Sciatic nerve (tissue), 2 donors: ENCODE measurements around the gene PLEKHF1. TPM values are rescaled to one million over a fixed set of nuclear protein-coding genes. Genes with fewer than 3 reads are reported as not detected.
A peak's percentile ranks its signal among the peaks of the same experiment; 100 is the strongest.

Source experiments
- ATAC-seq: fragments of 200-7000 bp; cut with Tn5 transposase; one replicate; pipeline ENCODE4 v1.9.1; 2020; ENCODE audit warnings: mild to moderate bottlenecking, moderate library complexity
- DNase-seq: peaks from one replicate; pipeline ENCODE4 v3.0.0-alpha.2; 2020; ENCODE audit warnings: low spot score
- intact Hi-C: fragments of 100-400 bp; cut with DNase I; formaldehyde crosslinking; loops from one replicate; pipeline ENCODE4 v1.14.2; 2022
- total RNA-seq: library from RNA; stranded (reverse); fragmentation: NEBNext Ultra II Directional; extraction: Animal tissue kit (Norgen Biotek cat#: 25700); gene quantifications from one replicate; pipeline ENCODE4 v1.2.1, GENCODE V29; 2021
- donor health status: DM: no; HTN: no; CAD: no.
- donor health status: DM: no; HTN: no; CAD: no.

Gene PLEKHF1
- total RNA-seq, 1 donor from 2014 or later: 30.4 TPM

- DNase-seq (no peak), ATAC-seq (no peak)
- intact Hi-C loops: no loop called here
Measured at GRCh38 chr19:29712744-29713516, 47.7 kb downstream of the PLEKHF1 start.

DNA sequence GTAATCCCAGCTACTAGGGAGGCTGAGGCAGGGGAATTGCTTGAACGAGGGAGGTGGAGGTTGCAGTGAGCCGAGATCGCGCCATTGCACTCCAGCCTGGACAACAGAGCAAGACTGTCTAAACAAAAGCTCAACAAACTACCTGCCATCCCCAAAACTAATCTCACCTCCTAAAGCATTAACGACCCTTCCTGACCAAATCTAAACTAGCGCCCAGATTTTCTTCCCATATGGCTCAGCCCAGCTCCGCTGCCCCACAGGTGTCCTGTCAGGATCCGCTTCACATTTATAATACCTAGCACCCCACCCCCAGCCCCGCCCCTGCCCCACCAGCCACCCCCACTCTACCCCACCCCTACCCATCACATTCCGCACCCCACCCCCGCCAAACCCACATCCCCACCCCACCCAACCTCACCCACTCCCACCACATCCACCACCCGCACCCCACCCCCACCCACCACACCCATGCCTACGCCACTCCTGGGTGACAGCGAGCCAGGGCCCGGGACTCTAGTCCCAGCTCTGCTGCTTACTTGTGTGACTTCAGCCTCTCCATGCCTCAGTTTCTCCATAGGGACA, 49.2 kb downstream of the PLEKHF1 start:
- DNase-seq (no peak), ATAC-seq (no peak)
- intact Hi-C loops: no loop called here

- intact Hi-C loops: no loop called here
- ATAC-seq: peak; percentile 81
- peak; percentile 77 for DNase-seq
Measured at GRCh38 chr19:29714953-29715700, 49.9 kb downstream of the PLEKHF1 start, which contains the start of gene C19orf12. Gene C19orf12, minus strand, starts transcription at chr19:29715261. Its CDS starts 6,848 bp downstream, at chr19:29708413.

- DNase-seq (no peak), ATAC-seq (peak; percentile 36)
- intact Hi-C loops: loop anchor here (1.0 kb wide), 1 partner anchor 108 kb away; no protein-coding TSS in a partner anchor
Measured at GRCh38 chr19:29715701-29716581, 50.7 kb downstream of the PLEKHF1 start.

DNA sequence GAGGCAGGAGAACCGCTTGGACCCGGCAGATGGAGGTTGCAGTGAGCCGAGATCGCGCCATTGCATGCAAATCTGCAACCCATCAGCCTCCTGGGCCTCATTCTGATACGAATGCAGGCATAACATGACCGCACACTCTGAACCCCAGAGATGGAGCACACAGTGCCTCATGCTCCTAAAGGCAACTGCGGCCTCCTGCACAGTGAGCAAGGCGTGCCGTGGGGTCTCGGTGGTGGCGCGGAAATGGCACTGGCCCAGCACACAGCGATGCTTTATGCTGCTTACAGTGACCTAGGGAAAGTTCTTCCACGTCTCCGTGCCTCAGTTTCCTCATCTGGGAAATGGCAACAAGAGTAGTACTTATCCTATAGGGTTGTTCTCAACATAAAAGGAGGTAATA, 51.8 kb downstream of the PLEKHF1 start:
- intact Hi-C loops: no loop called here
- DNase-seq (no peak), ATAC-seq (no peak)

- DNase-seq (no peak), ATAC-seq (peak; percentile 30)
- intact Hi-C loops: no loop called here
Measured at GRCh38 chr19:29724102-29724641, 58.9 kb downstream of the PLEKHF1 start.

- DNase-seq (no peak), ATAC-seq (no peak)
- intact Hi-C loops: no loop called here
Measured at GRCh38 chr19:29724746-29725145, 59.5 kb downstream of the PLEKHF1 start.

Other genes starting within 250 kb of the PLEKHF1 start
- not detected for gene VSTM2B, start 139.5 kb upstream of the PLEKHF1 start, total RNA-seq
- gene POP4, start 59.2 kb upstream of the PLEKHF1 start, total RNA-seq: 40.0 TPM
- gene C19orf12, start 49.8 kb downstream of the PLEKHF1 start, total RNA-seq: 30.9 TPM
- 4.1 TPM for gene CCNE1, start 146.5 kb downstream of the PLEKHF1 start, total RNA-seq